B cell (primary cell): ENCODE data around the gene WWC2. TPM values are rescaled to one million over a fixed set of nuclear protein-coding genes. Genes with fewer than 3 reads are reported as not detected.
"Not testable (repeated sequence)": the region's sequence is repeated elsewhere in the genome, so short reads cannot be mapped to it uniquely, and the experiment has no call there.

Experiments used
- ATAC-seq: fragments of 200-7000 bp; cut with Tn5 transposase; one replicate; pipeline ENCODE4 v1.10.0; 2021; ENCODE audit warnings: low read depth, mild to moderate bottlenecking, moderate number of reproducible peaks, moderate library complexity
- CTCF ChIA-PET: fragments of 350-600 bp; sonication (Branson Sonifier 250); formaldehyde crosslinking; loops from one replicate; lab custom pipeline; 2021; ENCODE audit warnings: antibody characterized with exemption, inconsistent platforms; lab: Charles Lee
- POLR2A ChIA-PET: fragments of 350-600 bp; sonication (Branson Sonifier 250); formaldehyde crosslinking; loops from one replicate; lab custom pipeline; 2021; ENCODE audit warnings: antibody characterized with exemption; lab: Charles Lee
- DNase-seq: peaks from one replicate; pipeline ENCODE4 v3.0.0; 2013
- H2AFZ ChIP-seq: 2 replicates; pipeline ENCODE4 v1.6.1; 2012; ENCODE audit warnings: mild to moderate bottlenecking, low read depth, low read length; ENCODE audit not compliant: insufficient read depth, poor library complexity, severe bottlenecking
- H3K27ac ChIP-seq, 2 donors: 1 replicate in 1 of 2; 2 replicates in 1 of 2; pipeline ENCODE4 v1.5.1; 2012 to 2013; ENCODE audit warnings: low read length in 2 of 2, mild to moderate bottlenecking in 2 of 2, moderate library complexity in 1 of 2
- H3K27me3 ChIP-seq, 4 experiments: fragments of 200-600 bp in 1 of 4; sonication (generic) in 1 of 4; replicated peaks in 1 of 4; 1 replicate in 2 of 4; 2 replicates in 2 of 4; pipeline versions ENCODE4 v1.6.1 to v1.7.0; 2013 to 2016; ENCODE audit warnings: low read length in 3 of 4, mild to moderate bottlenecking in 2 of 4, mixed read lengths in 1 of 4, moderate library complexity in 1 of 4; ENCODE audit not compliant: insufficient read depth in 4 of 4, control insufficient read depth in 3 of 4; ENCODE audit errors: control extremely low read depth in 1 of 4
- H3K36me3 ChIP-seq, 2 experiments: replicated peaks in 1 of 2; 1 replicate in 1 of 2; 2 replicates in 1 of 2; pipeline versions ENCODE4 v1.6.1 to v1.7.1; 2013; ENCODE audit warnings: low read length in 1 of 2; ENCODE audit not compliant: insufficient read depth in 2 of 2, control insufficient read depth in 1 of 2; ENCODE audit errors: control extremely low read depth in 1 of 2, extremely low read depth in 1 of 2
- H3K4me1 ChIP-seq, 2 donors: fragments of 200-600 bp in 1 of 2; sonication (generic) in 1 of 2; 1 replicate in 1 of 2; 2 replicates in 1 of 2; pipeline versions ENCODE4 v1.5.1 to v1.6.1; 2013 to 2017; ENCODE audit warnings: low read length in 2 of 2; ENCODE audit not compliant: control insufficient read depth in 2 of 2, insufficient read depth in 2 of 2
- H3K4me2 ChIP-seq: replicated peaks from 2 replicates; pipeline ENCODE3; 2012; ENCODE audit warnings: mild to moderate bottlenecking, low read depth, low read length; ENCODE audit not compliant: poor library complexity, severe bottlenecking
- H3K4me3 ChIP-seq, 5 experiments: fragments of 200-600 bp in 1 of 5; sonication (generic) in 1 of 5; 1 replicate in 3 of 5; 2 replicates in 2 of 5; pipeline versions ENCODE4 v1.5.1 to v1.7.0; 2011 to 2016; ENCODE audit warnings: low read length in 4 of 5, mild to moderate bottlenecking in 4 of 5, low read depth in 2 of 5, control low read depth in 1 of 5, moderate library complexity in 1 of 5; ENCODE audit not compliant: insufficient read depth in 1 of 5; ENCODE audit errors: control extremely low read depth in 1 of 5, extremely low read depth in 1 of 5
- H3K79me2 ChIP-seq: fragments of 200-600 bp; sonication (generic); one replicate; pipeline ENCODE4 v1.6.0; 2016; ENCODE audit warnings: low read length; ENCODE audit not compliant: control insufficient read depth, insufficient read depth
- H3K9ac ChIP-seq: fragments of 200-600 bp; sonication (generic); 2 replicates; pipeline ENCODE4 v1.6.1; 2017; ENCODE audit warnings: mild to moderate bottlenecking, low read length, moderate library complexity
- H3K9me3 ChIP-seq, 3 donors: one replicate each; pipeline versions ENCODE4 v1.6.1 to v1.7.1; 2013; ENCODE audit warnings: low read length in 2 of 3; ENCODE audit not compliant: control insufficient read depth in 2 of 3, insufficient read depth in 1 of 3; ENCODE audit errors: control extremely low read depth in 1 of 3
- H4K20me1 ChIP-seq: 2 replicates; pipeline ENCODE4 v1.6.0; 2012; ENCODE audit warnings: mild to moderate bottlenecking, low read length; ENCODE audit not compliant: insufficient read depth, control insufficient read depth, poor library complexity, severe bottlenecking
- H3K27ac Mint-ChIP-seq: one replicate; pipeline ENCODE4 v1.8.0; 2021; ENCODE audit warnings: mixed read lengths
- H3K27me3 Mint-ChIP-seq: one replicate; pipeline ENCODE4 v1.8.0; 2021; ENCODE audit warnings: mixed read lengths
- H3K4me1 Mint-ChIP-seq: one replicate; pipeline ENCODE4 v1.8.0; 2021; ENCODE audit warnings: mixed read lengths
- H3K4me3 Mint-ChIP-seq: one replicate; pipeline ENCODE4 v1.8.0; 2021; ENCODE audit warnings: mixed read lengths
- H3K9me3 Mint-ChIP-seq: one replicate; pipeline ENCODE4 v1.8.0; 2022; ENCODE audit warnings: mixed read lengths; ENCODE audit not compliant: insufficient read depth
- EZH2 ChIP-seq: IDR thresholded peaks from 2 replicates; pipeline ENCODE4 v1.6.1; 2012; ENCODE audit warnings: borderline replicate concordance, low read depth, mild to moderate bottlenecking, moderate library complexity, low read length; ENCODE audit not compliant: insufficient read depth, poor library complexity, severe bottlenecking
- WGBS: methylation state at CpG from one replicate; pipeline ENCODE4 v1.1.5; 2013; ENCODE audit warnings: missing lambda C conversion rate; ENCODE audit not compliant: insufficient coverage; 5-methylcytosine and 5-hydroxymethylcytosine counted together
- intact Hi-C: fragments of 100-400 bp; cut with micrococcal nuclease; formaldehyde crosslinking; loops from one replicate; pipeline ENCODE4 v1.10.0; 2022
- polyA plus RNA-seq: library from polyadenylated mRNA; depleted of rRNA; stranded (reverse); fragments of >200 nt; gene quantifications from 2 replicates; pipeline ENCODE4 v1.2.3, GENCODE V29; 2012
- total RNA-seq, 2 donors: library from RNA; stranded (reverse); fragments of 120-200 nt in 1 of 2; gene quantifications; 1 replicate in 1 of 2; 2 replicates in 1 of 2; pipeline versions ENCODE4 v1.2.3 to v1.2.4, GENCODE V29; 2013 to 2022
- TF ChIP-seq, protein P1 (sequence below): fragments of 200-600 bp; IDR thresholded peaks from one replicate; pipeline ENCODE4 v1.8.0; 2022; ENCODE audit warnings: antibody characterized with exemption, mild to moderate bottlenecking

WWC2 gene
- total and polyA plus RNA-seq, 2 donors (not counting 1 experiment from before 2014, with no cell fraction given) = 0.07 to 0.32 TPM

DNA sequence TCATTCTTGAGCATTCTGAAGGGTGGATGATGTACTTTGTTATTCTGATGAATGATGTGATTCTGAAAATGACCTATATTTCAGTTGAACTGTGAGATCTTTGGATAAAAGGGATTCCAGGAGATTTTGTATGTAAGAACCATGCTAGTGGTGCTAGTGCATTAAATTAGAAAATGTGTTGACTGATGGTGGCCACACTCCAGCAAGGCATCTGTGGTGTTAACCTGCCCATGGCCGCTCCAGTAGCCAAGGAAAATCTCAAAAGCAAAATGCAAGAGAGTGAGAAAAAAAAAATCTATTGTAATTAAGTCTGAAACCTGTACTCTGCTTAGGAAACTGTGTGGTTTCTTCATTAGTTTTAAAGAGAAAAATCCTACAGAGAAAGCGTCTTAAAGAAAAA lies 93.5 kb downstream of the WWC2 start:
- WGBS = no CpG with 5 or more reads among the region's 2 CpGs
- intact Hi-C loops = no loop called here

DNA sequence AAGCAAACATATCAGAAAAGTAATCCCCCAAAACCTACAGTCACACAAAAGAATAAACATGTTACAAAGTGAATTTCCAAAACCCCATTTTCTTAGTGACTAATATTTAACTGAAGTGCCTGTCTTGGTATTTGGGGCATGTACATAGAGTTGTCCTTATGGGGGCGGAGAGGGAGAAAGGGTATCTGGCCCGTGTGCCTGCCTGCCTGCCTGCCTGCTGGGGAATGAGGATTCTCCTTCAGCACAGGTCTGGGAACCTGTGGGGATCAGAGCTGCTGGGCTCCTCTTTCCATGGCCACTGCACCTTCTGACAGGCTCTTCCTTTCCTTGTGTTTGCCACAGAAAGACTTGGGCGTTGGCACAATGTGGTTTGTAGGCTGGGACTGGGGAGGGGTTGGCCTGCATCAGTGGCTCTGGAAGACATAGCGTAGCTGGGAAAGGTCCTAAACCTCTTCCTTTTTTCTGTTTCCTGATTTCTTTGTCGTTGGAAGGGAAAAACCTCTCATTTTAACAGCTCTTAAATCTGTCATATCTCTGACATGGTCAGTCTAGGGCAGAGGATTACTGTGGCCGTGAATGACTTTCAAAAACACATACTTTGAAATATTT lies 94.8 kb downstream of the WWC2 start:
- 80% methylated on average over 1 of the region's 6 CpGs for WGBS
- H3K4me2 ChIP-seq, H4K20me1 ChIP-seq, H3K27me3 ChIP-seq, H3K27ac ChIP-seq, H3K36me3 ChIP-seq, H3K9me3 ChIP-seq, H3K9ac ChIP-seq, H2AFZ ChIP-seq, CTCF ChIA-PET, H3K79me2 ChIP-seq, H3K4me3 Mint-ChIP-seq, H3K4me1 Mint-ChIP-seq, H3K9me3 Mint-ChIP-seq, H3K27me3 Mint-ChIP-seq, intact Hi-C loops, POLR2A ChIA-PET, ATAC-seq, H3K4me3 ChIP-seq, DNase-seq, H3K27ac Mint-ChIP-seq, H3K4me1 ChIP-seq: not testable (repeated sequence)

More for the DNA sequence above, 93.5 kb downstream of the WWC2 start:
- no peak overlapping the region for H3K4me2 ChIP-seq
- Mint-ChIP-seq H3K4me1 (no peaks in the 10 kb centered on the region), H3K27ac (no peak overlapping the region), H3K9me3 (no peaks in the 10 kb centered on the region), H3K27me3 (peaks cover 3% of the 10 kb centered on the region), H3K4me3 (no peak overlapping the region)
- DNase-seq (no peak), ATAC-seq (no peak)
- H3K9me3 ChIP-seq = no peaks in the 10 kb centered on the region
- ChIA-PET CTCF (no interaction called here), POLR2A (no interaction called here)
- TF ChIP-seq, protein P1, sequence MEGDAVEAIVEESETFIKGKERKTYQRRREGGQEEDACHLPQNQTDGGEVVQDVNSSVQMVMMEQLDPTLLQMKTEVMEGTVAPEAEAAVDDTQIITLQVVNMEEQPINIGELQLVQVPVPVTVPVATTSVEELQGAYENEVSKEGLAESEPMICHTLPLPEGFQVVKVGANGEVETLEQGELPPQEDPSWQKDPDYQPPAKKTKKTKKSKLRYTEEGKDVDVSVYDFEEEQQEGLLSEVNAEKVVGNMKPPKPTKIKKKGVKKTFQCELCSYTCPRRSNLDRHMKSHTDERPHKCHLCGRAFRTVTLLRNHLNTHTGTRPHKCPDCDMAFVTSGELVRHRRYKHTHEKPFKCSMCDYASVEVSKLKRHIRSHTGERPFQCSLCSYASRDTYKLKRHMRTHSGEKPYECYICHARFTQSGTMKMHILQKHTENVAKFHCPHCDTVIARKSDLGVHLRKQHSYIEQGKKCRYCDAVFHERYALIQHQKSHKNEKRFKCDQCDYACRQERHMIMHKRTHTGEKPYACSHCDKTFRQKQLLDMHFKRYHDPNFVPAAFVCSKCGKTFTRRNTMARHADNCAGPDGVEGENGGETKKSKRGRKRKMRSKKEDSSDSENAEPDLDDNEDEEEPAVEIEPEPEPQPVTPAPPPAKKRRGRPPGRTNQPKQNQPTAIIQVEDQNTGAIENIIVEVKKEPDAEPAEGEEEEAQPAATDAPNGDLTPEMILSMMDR = no peak
- no peak for TF ChIP-seq EZH2
- no peaks in the 10 kb centered on the region for H4K20me1 ChIP-seq
- H3K4me1 ChIP-seq = no peaks in the 10 kb centered on the region
- no peak overlapping the region for H3K27ac ChIP-seq
- H3K79me2 ChIP-seq = no peaks in the 10 kb centered on the region
- H3K36me3 ChIP-seq = no peaks in the 10 kb centered on the region
- no peak overlapping the region for H3K4me3 ChIP-seq
- no peaks in the 10 kb centered on the region for H3K27me3 ChIP-seq
- H2AFZ ChIP-seq = no peak overlapping the region
- H3K9ac ChIP-seq = no peak overlapping the region
